Measurements from ENCODE around the gene MZB1. TPM values are rescaled to one million over a fixed set of nuclear protein-coding genes. Genes with fewer than 3 reads are reported as not detected.
A peak's percentile ranks its signal among the peaks of the same experiment; 100 is the strongest.

MZB1 gene
- polyA plus RNA-seq, 1 donor from 2014 or later = not detected

DNA sequence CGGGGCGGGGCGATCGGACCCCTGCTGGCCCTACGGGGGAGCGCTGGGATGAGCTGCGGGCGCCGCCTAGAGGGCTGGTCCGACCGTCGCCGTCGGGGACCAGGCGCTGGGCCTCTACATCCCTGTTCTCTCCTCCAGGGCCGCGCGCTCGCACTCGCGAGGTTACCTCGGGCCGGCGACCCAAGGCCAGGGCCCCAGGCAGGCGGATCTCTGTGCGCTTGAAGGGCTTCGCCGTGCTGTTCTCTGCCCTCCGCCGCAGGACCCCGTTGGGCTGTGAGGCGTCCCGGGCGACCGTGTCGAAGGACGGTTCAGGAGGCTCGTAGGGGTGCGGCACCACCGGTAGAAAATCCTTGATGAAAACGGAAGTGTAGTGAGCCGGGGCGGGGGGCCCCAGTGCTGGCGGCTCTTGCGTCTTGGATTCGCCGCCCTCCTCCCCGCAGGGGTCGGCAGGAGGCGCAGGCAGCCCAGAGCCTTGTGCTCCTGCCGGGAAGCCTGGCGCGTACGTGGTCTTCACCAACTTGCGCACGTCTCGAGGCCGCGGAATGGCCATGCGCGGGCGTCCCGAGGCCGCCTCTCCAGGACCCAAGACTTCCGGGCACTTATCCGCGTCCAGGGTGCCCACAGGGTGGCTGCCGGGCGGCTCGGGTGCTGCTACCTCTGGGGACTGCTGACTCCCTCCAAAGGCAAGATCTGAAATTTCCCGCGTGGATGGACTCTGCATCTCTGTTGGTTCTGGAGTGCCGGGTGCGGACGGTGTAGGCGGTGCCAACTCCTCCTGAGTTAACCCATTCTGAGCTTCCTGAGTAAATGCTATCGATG, 3.2 kb upstream of the MZB1 start:
- TF ChIP-seq SMC3 (conservative IDR thresholded peaks at IDR 0.05; ENCODE audit: poor library complexity) (no peak), RAD21 (conservative IDR thresholded peaks at IDR 0.05) (no peak), EP300 (conservative IDR thresholded peaks at IDR 0.05; ENCODE audit: poor library complexity, severe bottlenecking) (no peak), MXI1 (conservative IDR thresholded peaks at IDR 0.05; ENCODE audit: poor library complexity, severe bottlenecking) (peak; percentile 18), TAF1 (IDR thresholded peaks at IDR 0.05; ENCODE audit: low read depth) (no peak), EZH2 (IDR thresholded peaks at IDR 0.05; ENCODE audit: borderline replicate concordance, insufficient read depth, low read length, poor library complexity, severe bottlenecking) (peak; percentile 36)
- TF ChIP-seq, protein P1, sequence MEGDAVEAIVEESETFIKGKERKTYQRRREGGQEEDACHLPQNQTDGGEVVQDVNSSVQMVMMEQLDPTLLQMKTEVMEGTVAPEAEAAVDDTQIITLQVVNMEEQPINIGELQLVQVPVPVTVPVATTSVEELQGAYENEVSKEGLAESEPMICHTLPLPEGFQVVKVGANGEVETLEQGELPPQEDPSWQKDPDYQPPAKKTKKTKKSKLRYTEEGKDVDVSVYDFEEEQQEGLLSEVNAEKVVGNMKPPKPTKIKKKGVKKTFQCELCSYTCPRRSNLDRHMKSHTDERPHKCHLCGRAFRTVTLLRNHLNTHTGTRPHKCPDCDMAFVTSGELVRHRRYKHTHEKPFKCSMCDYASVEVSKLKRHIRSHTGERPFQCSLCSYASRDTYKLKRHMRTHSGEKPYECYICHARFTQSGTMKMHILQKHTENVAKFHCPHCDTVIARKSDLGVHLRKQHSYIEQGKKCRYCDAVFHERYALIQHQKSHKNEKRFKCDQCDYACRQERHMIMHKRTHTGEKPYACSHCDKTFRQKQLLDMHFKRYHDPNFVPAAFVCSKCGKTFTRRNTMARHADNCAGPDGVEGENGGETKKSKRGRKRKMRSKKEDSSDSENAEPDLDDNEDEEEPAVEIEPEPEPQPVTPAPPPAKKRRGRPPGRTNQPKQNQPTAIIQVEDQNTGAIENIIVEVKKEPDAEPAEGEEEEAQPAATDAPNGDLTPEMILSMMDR (IDR thresholded peaks at IDR 0.05; ENCODE audit: poor library complexity, severe bottlenecking) = peak; percentile 11
- TF ChIP-seq, protein P2, sequence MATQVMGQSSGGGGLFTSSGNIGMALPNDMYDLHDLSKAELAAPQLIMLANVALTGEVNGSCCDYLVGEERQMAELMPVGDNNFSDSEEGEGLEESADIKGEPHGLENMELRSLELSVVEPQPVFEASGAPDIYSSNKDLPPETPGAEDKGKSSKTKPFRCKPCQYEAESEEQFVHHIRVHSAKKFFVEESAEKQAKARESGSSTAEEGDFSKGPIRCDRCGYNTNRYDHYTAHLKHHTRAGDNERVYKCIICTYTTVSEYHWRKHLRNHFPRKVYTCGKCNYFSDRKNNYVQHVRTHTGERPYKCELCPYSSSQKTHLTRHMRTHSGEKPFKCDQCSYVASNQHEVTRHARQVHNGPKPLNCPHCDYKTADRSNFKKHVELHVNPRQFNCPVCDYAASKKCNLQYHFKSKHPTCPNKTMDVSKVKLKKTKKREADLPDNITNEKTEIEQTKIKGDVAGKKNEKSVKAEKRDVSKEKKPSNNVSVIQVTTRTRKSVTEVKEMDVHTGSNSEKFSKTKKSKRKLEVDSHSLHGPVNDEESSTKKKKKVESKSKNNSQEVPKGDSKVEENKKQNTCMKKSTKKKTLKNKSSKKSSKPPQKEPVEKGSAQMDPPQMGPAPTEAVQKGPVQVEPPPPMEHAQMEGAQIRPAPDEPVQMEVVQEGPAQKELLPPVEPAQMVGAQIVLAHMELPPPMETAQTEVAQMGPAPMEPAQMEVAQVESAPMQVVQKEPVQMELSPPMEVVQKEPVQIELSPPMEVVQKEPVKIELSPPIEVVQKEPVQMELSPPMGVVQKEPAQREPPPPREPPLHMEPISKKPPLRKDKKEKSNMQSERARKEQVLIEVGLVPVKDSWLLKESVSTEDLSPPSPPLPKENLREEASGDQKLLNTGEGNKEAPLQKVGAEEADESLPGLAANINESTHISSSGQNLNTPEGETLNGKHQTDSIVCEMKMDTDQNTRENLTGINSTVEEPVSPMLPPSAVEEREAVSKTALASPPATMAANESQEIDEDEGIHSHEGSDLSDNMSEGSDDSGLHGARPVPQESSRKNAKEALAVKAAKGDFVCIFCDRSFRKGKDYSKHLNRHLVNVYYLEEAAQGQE (IDR thresholded peaks at IDR 0.05; ENCODE audit: borderline replicate concordance) = no peak
- H2AFZ ChIP-seq (ENCODE audit: low read depth, low read length) = no peak overlapping the region
- no peak overlapping the region for H3K27ac ChIP-seq (ENCODE audit: low read length)
- no peak overlapping the region for H3K9ac ChIP-seq (ENCODE audit: low read length)
- no peaks in the 10 kb centered on the region for H4K20me1 ChIP-seq (ENCODE audit: insufficient read depth)
- H3K4me3 ChIP-seq (ENCODE audit: low read length) = peak overlapping the region; percentile 55
- H3K9me2 ChIP-seq (ENCODE audit: insufficient read depth, low read length) = no peaks in the 10 kb centered on the region
- no peaks in the 10 kb centered on the region for H3K79me2 ChIP-seq (replicated peaks; ENCODE audit: insufficient read depth, low read length)
- H3K9me3 ChIP-seq (ENCODE audit: low read length) = no peaks in the 10 kb centered on the region
- H3F3A ChIP-seq (ENCODE audit: insufficient read depth, low read length, poor library complexity, severe bottlenecking) = no peaks in the 10 kb centered on the region
- H3K36me3 ChIP-seq (ENCODE audit: insufficient read depth, low read length) = no peaks in the 10 kb centered on the region
- H3K27me3 ChIP-seq (ENCODE audit: insufficient read depth, low read depth, low read length) = peaks cover 50% of the 10 kb centered on the region
- no peak overlapping the region for H3K4me2 ChIP-seq (ENCODE audit: low read length)

DNA sequence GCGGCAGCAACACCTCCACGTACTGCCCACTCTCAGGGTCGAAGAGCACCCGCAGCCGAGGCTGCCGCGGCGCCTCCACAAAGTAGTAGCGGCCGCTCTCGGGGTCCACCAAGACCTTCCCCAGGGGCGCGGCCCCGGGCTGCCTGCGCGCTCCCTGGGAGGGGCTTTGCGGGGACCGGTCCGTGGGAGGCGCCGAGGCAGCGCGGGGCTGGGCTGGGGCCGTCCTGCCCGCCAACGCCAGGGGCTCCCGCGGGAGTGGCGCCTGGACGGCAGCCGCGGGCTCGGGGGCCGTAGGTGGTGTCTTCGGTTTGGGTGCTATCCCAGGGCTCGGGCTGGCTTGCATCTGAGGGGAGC, 2.6 kb upstream of the MZB1 start:
- Histone ChIP-seq H3K27me3 (ENCODE audit: insufficient read depth, low read depth, low read length) (peaks cover 50% of the 10 kb centered on the region), H2AFZ (ENCODE audit: low read depth, low read length) (no peak overlapping the region), H3K36me3 (ENCODE audit: insufficient read depth, low read length) (no peaks in the 10 kb centered on the region), H3K4me2 (ENCODE audit: low read length) (no peak overlapping the region), H3K27ac (ENCODE audit: low read length) (no peak overlapping the region), H3K9me2 (ENCODE audit: insufficient read depth, low read length) (no peaks in the 10 kb centered on the region), H3K79me2 (replicated peaks; ENCODE audit: insufficient read depth, low read length) (no peaks in the 10 kb centered on the region), H3K9me3 (ENCODE audit: low read length) (no peaks in the 10 kb centered on the region), H3K9ac (ENCODE audit: low read length) (no peak overlapping the region), H3F3A (ENCODE audit: insufficient read depth, low read length, poor library complexity, severe bottlenecking) (no peaks in the 10 kb centered on the region), H3K4me3 (ENCODE audit: low read length) (no peak overlapping the region), H4K20me1 (ENCODE audit: insufficient read depth) (no peaks in the 10 kb centered on the region)
- TF ChIP-seq MXI1 (conservative IDR thresholded peaks at IDR 0.05; ENCODE audit: poor library complexity, severe bottlenecking) (no peak), EZH2 (IDR thresholded peaks at IDR 0.05; ENCODE audit: borderline replicate concordance, insufficient read depth, low read length, poor library complexity, severe bottlenecking) (no peak), SMC3 (conservative IDR thresholded peaks at IDR 0.05; ENCODE audit: poor library complexity) (no peak), EP300 (conservative IDR thresholded peaks at IDR 0.05; ENCODE audit: poor library complexity, severe bottlenecking) (no peak), POLR2AphosphoS5 (IDR thresholded peaks at IDR 0.05) (no peak), RAD21 (conservative IDR thresholded peaks at IDR 0.05) (no peak), TAF1 (IDR thresholded peaks at IDR 0.05; ENCODE audit: low read depth) (no peak)
- TF ChIP-seq, protein P1 (IDR thresholded peaks at IDR 0.05; ENCODE audit: poor library complexity, severe bottlenecking) = no peak
- TF ChIP-seq, protein P2 (IDR thresholded peaks at IDR 0.05; ENCODE audit: borderline replicate concordance) = no peak

Measured in neural cell (in vitro differentiated cells).